ENCODE measurements around the gene OSCAR.

Gene OSCAR, protein sequence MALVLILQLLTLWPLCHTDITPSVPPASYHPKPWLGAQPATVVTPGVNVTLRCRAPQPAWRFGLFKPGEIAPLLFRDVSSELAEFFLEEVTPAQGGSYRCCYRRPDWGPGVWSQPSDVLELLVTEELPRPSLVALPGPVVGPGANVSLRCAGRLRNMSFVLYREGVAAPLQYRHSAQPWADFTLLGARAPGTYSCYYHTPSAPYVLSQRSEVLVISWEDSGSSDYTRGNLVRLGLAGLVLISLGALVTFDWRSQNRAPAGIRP

DNA sequence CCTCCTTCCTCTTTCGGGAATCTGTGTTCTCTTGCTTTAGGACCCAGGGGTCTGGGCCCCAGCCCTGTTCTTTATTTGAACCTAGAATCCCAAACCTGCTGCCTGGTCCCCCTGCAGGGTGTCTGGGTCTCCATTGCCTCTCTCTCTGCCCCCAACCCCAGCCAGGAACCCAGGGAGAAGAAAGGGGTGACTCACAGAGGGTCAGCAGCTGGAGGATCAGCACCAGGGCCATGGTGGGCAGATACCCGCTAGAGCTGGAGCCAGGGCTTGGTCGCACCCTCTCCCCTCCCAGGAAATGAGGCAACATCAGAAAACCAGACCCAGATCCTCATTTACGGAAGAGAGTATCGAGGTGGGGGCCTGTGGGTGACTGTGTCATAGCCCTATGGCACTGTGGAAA is at the start of gene OSCAR:
Gene OSCAR, minus strand, starts transcription at position 243 of the 400 bp plus-strand sequence. Its CDS starts 11 bp downstream, at position 232.
- no peak for DNase-seq (ENCODE audit: low read depth)

DNA sequence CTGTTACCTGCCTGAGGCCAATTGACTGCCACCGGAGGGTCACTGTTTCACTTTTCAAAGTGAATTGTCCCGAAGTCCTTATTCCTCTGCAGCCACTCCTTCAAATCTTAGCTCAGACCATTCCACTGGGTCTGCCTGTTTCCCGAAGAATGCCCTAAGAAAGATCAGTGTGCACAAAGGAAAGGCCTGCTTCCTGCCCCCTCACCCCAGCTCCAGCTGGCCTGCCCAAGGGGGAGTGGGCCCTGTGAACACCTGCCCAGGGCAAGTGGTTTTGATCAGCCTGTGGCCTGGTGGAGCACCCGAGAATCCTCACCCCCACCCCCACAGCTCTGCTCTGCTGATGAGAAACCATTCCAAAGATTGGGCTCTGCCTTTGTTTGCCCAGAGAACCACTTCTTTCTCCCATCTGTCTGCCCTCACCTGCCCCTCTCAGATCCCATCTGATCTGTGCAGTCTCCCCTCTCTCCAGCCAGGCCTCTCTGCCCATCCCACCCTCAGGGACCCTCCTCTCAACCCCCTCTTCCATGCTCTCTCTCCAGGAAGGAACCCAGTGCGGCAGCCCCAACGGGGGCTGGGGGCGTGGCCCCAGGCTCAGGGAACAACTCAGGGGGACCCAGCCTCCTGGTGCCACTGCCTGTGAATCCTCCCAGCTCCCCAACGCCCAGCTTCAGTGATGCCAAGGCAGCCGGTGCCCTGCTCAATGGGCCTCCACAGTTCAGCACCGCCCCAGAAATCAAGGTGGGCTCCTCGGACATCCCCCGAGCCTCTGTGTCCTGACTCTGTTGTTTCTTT is 48.6 kb upstream of the OSCAR start:
- DNase-seq (ENCODE audit: low read depth) = no peak

DNA sequence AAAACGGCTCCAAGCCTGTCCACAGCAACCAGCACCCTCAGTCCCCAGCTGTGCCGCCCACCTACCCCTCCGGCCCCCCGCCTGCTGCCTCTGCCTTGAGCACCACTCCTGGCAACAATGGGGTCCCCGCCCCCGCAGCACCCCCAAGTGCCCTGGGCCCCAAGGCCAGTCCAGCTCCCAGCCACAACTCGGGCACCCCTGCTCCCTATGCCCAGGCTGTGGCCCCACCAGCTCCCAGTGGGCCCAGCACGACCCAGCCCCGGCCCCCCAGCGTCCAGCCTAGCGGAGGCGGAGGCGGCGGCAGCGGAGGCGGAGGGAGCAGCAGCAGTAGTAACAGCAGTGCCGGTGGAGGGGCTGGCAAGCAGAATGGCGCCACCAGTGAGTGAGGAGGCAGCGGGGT is 47.6 kb upstream of the OSCAR start:
- no peak for DNase-seq (ENCODE audit: low read depth)

DNA sequence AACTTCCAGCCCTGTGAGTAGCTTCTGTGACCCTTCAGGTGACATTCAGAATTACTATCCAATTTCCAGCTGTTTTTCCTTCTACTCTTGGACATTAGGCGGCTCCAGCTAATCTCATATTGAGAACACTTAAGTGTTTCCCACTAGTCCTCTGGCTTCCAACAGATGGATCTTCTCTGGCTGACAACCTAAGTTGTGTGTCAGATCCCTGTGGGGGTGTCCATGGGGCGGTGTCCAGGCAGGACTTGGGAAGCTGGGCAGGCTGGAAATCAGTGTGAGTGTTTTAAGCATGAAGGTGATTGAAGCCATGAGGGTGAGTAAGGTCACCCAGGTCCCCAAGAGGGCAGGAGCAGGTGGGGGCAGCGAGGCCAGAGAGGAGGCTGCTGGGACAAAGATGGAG is 47.1 kb upstream of the OSCAR start:
- DNase-seq (ENCODE audit: low read depth) = no peak

DNA sequence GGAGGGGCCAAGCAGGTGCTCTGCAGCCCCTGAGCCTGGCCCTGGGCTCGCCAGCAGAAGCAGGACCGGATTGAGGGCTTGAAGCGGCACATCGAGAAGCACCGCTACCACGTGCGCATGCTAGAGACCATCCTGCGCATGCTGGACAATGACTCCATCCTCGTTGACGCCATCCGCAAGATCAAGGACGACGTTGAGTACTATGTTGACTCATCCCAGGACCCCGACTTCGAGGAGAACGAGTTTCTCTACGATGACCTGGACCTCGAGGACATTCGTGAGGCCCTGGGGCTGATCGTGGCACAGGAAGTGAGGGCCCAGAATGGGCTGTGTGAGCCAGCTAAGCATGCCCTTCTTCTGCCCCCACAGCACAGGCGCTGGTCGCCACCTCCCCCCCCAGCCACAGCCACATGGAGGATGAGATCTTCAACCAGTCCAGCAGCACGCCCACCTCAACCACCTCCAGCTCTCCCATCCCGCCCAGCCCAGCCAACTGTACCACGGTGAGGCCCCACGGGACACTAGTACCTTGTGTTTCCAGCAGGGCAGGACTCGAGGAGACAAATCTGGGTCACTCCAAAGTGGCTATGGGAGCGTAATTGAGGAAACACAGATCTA is 45.0 kb upstream of the OSCAR start:
- no peak for DNase-seq (ENCODE audit: low read depth)

DNA sequence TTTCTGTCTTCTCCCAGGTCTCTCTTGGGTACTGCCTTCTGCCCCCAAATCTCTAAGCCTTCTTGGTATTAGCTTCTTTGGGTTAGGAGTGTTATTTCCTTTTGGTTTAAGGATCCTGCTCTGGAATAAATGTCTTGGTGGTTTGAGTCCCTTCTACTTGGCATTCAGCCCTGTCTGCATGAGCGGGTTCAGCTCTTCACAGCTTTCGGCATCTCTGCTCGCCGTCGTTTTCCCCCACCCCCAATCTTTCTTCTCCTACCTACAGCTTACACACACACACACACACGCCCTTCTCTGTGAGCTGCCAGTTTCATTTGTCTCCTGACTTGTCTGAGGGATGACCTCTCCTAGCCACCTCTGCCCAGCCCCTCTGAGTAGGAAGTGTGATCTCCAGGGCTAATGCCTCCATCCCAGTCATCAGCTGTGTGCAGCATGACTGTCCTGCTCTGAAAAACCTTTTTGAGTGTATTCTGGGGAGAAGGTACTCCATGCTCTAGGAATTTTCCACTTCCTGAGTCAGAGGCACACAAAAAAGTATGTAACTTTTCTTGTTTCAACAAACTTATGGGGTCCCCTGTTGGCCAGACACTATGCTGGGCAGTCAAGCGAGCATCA is 41.7 kb upstream of the OSCAR start:
- no peak for DNase-seq (ENCODE audit: low read depth)

DNA sequence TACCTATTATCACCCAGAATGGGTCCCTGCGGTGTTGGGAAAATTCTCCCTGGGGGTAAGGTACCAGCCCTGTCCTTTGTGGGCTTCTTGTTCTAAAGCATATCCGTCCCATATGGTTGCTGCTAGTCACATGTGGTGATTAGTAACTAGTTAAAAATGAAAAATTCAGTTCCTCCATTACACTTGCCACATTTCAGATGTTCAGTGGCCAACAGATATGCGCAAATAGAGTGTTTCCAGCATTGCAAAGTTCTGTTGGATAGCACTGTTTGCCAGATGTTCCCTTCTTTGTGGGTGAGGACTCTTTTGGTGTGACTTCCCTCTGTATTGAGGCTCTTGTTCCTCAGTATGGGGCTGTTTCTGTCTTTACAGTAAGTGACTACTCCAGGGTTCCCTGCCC is 40.8 kb upstream of the OSCAR start:
- DNase-seq (ENCODE audit: low read depth) = no peak

DNA sequence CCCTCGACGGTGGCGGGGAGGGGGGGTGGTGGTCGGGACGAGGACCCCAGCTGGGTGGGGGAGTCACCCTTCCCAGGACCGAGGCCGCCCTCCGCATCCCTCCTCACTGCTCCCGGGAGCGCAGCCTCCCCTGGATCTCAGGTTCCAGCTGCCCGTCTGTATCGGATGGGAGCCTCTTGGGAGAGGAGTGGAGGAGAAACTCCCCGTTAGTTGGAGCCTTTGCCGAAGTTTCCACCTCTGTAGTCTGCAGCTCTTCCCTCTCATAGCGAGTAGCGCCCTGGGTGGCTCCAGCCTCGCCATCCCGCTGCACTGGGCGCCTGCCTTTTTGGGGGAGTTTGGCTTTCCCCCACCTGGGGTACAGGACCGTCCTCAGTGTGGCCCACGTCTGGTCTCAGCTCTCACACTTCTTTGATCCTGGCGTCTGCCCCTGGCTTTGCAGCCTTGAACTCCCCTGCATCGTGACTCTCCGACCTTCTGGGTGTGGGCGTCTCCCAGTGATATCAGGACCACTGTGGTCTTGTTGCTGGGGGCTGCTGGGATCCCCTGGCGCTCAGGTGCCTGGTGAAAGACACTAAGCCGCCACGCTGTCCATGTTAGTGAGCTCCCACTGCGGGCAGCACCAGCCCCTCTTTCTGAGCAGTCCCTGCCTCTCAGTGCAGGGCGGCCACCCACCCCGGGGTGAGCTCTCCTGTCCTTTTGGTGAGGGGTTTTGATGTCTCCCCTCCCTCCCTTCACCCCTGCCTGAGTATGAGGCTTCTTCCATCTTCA is 38.1 kb upstream of the OSCAR start:
- no peak for DNase-seq (ENCODE audit: low read depth)

DNA sequence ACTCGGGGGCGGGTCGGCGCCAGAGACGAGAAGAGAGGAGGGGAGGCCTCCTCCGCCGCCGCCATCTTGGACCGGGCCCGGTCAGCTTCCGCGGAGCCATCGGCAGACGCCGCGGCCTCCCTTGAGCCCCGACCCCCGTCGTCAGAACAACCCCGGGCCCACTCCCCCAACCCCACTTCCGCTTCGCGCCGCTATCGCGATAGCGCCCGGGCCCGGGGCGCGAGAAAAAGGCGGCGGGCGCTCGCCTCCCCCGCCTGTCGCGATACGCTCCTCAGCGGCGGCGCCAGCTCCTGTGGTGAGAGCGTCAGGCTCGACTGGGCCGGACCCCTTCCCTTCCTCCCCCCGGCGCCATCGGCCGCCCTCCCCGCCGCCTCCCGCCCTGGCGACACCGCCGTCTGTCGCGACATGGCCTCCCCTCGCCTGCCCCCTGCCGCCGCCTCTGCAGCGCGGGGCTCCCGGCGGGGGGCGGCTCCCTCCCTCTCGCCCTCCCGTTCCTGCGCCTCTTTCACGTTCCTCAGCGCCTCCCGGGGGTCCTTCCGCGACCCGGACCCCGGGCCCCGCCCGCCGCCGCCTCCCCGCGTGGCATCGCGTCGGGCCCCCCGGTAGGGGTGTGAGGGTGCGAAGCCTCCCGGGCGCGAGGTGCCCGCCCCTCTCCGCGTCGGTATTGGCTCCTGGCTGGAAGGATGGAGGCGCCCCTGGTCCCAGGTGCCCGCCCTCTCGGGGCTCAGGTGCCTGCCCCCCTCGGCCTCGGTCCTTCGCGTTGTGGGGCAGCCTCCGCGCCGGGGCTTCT is 37.3 kb upstream of the OSCAR start, which contains the start of gene CNOT3:
Gene CNOT3, plus strand, starts transcription at position 64 of the 790 bp plus-strand sequence. CDS start 5,217 bp downstream, outside the sequence.
- DNase-seq (ENCODE audit: low read depth) = no peak

DNA sequence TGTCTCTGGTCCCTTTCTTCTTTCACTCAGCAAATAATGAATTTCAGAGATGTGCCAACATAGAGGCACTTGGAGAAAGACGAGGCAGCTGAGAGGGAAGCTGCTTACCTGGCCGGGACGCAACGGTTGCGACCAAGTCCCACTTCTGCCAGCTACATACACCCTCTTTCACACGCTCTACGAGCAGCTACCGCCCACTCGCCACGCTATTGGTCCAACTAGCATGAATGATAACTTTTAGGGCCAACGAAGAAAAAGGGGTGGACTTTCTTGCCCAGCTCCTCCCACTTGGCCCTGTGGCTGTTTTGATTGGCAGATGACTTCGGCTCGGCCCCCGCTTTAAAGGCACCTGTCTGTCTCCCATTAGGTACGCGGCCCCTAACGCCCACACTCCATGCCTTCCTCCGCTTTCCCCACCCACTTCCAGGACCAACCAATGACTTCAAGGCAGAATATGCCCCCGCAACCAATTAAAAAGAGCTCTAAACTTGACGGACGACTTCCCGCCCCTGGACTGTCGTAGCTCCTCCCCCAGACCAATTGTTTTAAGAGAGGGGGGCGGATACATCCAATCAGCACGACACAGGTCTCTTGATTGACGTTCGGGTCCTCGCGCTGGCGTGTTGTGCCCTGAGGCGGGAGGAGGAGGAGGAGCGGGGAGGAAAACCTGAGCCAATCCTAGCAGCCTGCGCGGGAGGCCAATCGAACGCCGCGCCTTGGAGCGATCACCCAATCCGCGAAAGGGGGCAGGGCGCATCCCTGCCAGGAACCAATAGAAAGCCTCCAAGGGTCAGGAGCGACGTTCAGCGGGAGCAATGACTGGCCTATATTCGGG is 36.5 kb upstream of the OSCAR start:
- peak; percentile 97 for DNase-seq (ENCODE audit: low read depth)

DNA sequence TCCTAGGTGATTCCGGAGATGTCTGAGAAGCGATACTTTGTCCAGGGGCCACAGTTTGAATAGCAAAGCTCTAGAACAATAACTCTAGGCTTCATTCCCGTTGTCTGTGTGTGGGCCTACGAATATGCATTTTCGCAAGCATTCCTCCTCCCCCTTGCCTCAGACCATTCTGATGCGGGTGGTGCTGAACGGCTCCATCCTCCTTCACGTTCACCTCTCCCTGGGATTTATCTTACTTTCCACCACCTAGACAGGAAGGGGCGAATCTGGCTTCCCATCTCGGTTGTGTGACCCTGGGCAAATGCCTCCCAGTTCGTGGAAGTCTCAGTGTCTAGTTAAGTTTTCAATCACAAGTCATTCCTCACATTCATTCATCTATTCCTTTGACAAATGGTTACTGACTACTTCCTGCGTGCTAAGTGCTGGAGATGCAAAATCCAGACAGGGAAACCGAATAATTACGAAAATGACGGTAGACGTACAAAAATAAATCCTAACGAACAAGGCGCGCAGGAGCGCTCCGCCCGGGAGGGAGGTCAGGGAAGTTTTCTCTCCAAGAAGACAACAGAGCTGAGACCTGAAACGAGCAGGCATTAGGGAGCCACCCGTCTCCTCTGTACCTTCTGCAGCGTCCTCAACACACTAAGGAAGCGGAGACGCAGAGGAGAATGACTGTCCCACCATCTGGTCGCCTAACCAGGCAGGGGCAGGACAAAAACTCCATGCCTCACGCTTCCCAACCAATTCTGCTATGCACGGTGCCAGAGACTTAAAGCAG is 35.7 kb upstream of the OSCAR start:
- DNase-seq (ENCODE audit: low read depth) = no peak

DNA sequence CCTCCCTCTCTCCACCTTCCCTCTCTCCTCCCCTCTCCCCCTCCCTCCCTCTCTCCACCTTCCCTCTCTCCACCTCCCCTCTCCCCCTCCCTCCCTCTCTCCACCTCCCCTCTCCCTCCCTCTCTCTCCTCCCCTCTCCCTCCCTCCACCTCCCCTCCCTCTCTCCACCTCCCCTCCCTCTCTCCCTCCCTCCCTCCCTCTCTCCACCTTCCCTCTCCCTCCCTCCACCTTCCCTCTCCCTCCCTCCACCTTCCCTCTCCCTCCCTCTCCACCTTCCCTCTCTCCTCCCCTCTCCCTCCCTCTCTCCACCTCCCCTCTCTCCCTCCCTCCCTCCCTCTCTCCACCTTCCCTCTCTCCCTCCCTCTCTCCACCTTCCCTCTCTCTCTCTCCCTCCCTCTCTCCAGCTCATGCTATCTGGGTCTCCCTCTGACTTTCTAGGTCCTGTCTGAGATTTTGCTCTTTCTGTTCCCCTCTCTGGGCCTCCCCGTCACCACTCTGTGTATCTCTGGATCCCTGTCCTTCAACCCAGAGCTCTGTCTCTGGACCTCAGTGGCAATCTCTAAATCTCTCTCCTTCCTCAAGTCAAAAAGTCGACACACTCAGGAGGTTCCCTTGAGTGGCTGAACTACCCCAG is 33.5 kb upstream of the OSCAR start:
- no peak for DNase-seq (ENCODE audit: low read depth)

DNA sequence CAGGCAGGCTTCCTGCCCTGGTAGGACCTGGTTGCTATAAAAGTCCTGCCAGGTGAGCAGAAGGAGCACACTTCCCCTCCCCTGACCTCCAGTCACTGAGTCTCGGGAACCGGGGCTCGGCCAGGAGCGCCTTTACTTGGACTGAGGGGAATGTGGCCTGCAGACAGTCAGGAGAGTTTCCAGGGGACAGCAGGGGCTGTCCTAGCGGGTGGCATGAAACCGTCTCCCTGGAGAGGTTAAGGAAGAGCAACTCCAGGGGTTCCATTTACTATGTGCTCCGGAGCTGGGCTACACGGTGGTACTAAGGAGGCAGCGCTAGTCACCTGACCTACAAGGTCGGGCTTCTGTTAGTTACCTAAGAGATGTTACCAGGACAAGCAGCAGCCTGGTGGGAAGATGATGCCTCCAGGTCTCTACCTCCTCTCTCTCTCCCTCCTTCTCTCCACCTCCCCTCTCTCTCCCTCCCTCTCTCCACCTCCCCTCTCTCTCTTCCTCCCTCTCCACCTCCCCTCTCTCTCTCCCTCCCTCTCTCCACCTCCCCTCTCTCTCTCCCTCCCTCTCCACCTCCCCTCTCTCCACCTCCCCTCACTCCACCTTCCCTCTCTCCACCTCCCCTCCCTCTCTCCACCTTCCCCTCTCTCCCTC is 32.8 kb upstream of the OSCAR start:
- DNase-seq (ENCODE audit: low read depth) = no peak

DNA sequence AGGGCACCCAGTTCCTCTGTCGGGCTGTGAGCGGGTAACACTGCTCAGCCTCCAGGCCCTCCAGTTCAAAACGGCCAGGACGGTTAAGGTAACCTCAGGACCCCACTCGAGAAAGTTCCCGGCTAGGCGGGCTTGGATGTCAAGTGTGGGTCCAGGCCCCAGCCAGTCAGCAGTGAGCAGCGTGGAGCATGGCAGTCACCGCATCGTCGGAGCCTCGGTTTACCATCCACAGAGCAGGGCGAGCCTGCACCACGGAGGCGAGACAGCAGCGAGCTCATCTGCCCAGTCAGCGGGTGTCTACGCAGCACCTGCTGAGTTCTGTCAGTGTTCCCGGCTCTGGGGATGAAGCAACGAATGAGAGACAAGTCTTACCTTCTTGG is 29.0 kb upstream of the OSCAR start:
- DNase-seq (ENCODE audit: low read depth) = no peak

DNA sequence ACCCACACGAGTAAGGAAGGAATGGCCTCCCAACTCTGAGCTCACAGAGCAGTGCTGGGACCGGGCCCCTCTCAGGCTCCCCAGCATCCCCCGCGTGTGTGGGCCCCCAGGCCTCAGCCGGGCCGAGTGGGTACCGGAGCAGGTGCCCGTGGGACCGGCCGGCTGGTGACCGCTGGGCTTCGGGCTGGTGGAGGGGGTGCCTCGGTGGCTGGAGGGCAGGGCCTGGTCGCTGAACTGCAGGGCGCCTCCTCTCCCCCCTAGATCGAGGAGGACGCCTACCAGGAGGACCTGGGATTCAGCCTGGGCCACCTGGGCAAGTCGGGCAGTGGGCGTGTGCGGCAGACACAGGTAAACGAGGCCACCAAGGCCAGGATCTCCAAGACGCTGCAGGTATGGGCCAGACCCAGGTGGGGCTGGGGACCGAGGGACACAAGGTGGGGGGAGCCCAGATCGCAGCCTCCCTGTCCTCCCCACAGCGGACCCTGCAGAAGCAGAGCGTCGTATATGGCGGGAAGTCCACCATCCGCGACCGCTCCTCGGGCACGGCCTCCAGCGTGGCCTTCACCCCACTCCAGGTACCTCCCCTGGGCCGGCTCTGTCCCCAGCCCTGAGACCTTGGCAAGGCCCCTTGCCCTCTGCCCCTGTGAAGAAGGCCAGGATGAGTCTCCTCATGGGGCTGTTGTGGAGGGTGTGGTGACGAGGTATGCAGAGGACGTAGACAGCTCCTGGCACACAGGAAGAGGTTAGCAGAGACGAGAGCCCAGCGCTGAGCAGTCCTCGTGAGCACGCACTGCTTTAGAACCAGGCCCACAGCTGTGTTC is 28.4 kb upstream of the OSCAR start:
- no peak for DNase-seq (ENCODE audit: low read depth)

DNA sequence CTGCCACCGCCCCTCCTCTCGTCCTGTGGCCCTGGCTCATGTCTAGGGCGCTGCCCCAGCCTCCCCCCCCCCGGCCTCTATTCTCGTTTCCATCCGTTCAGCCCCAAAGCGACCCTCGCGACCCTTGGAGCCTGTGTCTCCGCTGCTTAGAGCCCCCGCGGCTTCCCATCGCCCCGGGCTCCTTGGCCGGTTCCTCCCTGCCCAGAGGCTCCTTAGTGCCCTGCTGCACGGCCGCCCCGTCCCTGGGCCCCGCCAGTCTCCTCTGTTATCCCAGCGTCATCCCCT is 27.8 kb upstream of the OSCAR start:
- no peak for DNase-seq (ENCODE audit: low read depth)

DNA sequence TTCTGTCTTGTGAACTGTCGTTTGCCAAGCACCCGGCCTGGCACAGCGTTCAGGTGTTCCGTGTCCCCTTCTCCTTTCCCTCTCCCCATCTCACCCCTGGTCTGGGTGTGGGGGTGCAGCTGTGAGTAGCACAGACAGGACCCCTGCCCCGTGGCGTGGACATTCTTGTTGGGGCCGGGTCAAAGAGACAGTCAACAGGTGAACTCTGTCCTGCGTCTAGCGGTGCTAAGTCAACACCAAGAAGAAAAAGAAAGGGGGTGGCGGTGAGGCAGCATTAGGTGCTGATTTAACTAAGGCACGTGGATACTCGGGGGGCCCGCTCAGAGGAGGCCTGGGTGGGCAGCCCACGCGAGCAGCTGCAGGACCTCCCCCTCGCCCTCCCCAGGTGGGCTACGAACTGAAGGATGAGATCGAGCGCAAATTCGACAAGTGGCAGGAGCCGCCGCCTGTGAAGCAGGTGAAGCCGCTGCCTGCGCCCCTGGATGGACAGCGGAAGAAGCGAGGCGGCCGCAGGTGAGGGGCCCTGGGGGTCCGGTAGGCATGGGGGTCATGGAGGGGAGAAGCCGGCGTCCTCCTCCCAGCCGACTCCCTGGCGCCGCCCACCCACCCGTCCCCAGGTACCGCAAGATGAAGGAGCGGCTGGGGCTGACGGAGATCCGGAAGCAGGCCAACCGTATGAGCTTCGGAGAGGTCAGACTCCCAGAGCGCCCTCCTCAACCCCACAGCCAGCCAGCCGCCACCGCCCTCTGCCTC is 27.3 kb upstream of the OSCAR start:
- no peak for DNase-seq (ENCODE audit: low read depth)

Data from stimulated activated CD8-positive, alpha-beta memory T cell treated with anti-CD3 and anti-CD28 coated beads, Interleukin-4, amount 100 ng/mL, for 24 hours (primary cell).